Measurements from ENCODE around the gene KCNIP1. TPM values are rescaled to one million over a fixed set of nuclear protein-coding genes. Genes with fewer than 3 reads are reported as not detected.

The KCNIP1 gene
- polyA plus RNA-seq, 3 donors: not detected

DNA sequence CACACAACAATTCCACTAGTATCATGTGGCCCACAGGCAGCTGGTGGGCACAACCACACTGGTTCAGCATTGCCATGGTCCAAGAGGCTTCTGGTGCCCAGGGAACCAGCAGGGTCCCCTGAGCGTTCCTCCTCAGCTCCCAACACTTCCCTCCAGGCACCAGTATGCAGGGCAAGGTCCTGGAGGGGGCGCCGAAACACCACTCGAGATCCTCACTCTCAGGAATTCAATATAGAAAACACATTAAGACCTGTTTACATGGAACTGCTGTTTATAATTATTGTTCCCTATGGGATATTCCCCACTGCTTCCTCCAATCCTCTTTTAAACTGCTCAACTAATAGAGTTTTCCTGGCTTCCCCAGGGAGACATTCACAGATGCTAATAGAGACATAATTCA is 187.8 kb downstream of the KCNIP1 start:
- no peaks in the 10 kb centered on the region for H3K4me1 Mint-ChIP-seq
- Histone ChIP-seq H3K27ac (ENCODE audit: low read depth in 1 of 2, low read length in 2 of 2) (no peak overlapping the region), H3K4me2 (replicated peaks; ENCODE audit: extremely low read depth, low read length, poor library complexity, severe bottlenecking) (no peak overlapping the region), H3K79me2 (ENCODE audit: insufficient read depth, low read length) (no peaks in the 10 kb centered on the region), H3K4me1 (ENCODE audit: control insufficient read depth in 1 of 2, insufficient read depth in 2 of 2, low read length in 2 of 2) (no peaks in the 10 kb centered on the region), H4K20me1 (ENCODE audit: insufficient read depth, low read length) (no peaks in the 10 kb centered on the region), H3K27me3 (ENCODE audit: control insufficient read depth in 2 of 2, insufficient read depth in 2 of 2, low read length in 2 of 2) (peaks cover 24 to 26% of the 10 kb centered on the region in 2 donors), H3K36me3 (replicated peaks in 1 of 2; ENCODE audit: control insufficient read depth in 1 of 2, insufficient read depth in 2 of 2, low read length in 2 of 2) (no peaks in the 10 kb centered on the region), H3K9ac (ENCODE audit: insufficient read depth, low read length, poor library complexity, severe bottlenecking) (no peak overlapping the region), H3K4me3 (replicated peaks in 1 of 3; ENCODE audit: low read depth in 2 of 3, low read length in 3 of 3) (no peak overlapping the region), H2AFZ (ENCODE audit: insufficient read depth, low read depth, low read length, poor library complexity, severe bottlenecking) (no peak overlapping the region), H3K9me3 (replicated peaks in 1 of 2; ENCODE audit: control insufficient read depth in 1 of 2, insufficient read depth in 1 of 2, low read length in 2 of 2) (no peaks in the 10 kb centered on the region)
- WGBS (ENCODE audit: insufficient coverage): no CpG with 5 or more reads among the region's 4 CpGs
- no peak for DNase-seq
- intact Hi-C loops (cut with micrococcal nuclease): no loop called here
- no peaks in the 10 kb centered on the region for H3K36me3 Mint-ChIP-seq
- H3K27ac Mint-ChIP-seq: no peak overlapping the region
- H3K27me3 Mint-ChIP-seq (ENCODE audit: low read depth in 3 of 3): peaks cover 22 to 43% (median 39%) of the 10 kb centered on the region in 3 donors
- no peaks in the 10 kb centered on the region for H3K9me3 Mint-ChIP-seq
- TF ChIP-seq CTCF (IDR thresholded peaks at IDR 0.05): no peak
- H3K4me3 Mint-ChIP-seq: no peak overlapping the region

DNA sequence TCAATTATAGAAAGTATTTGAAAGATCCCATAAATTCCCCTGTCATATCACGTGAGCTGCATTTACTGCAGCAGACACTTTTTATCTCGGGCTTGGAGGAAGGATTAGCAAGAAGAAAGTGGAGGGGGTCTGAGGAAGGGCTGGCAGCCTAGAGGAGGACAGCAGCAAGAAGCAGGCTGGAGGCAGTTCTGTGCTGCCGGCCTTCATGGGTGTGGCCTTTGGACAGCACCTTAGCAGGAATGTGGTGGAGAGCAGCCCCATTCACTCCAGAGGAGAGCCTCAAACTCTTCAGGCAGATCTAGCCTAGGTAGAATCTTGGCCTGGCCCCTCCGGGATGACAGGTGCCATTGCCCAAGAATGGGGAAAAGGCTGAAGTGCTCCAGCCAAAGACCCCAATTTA is 189.9 kb downstream of the KCNIP1 start:
- TF ChIP-seq CTCF (IDR thresholded peaks at IDR 0.05): no peak
- Mint-ChIP-seq H3K27me3 (ENCODE audit: low read depth in 3 of 3) (peaks cover 20 to 39% (median 37%) of the 10 kb centered on the region in 3 donors), H3K9me3 (no peaks in the 10 kb centered on the region), H3K36me3 (no peaks in the 10 kb centered on the region), H3K4me1 (no peaks in the 10 kb centered on the region), H3K27ac (no peak overlapping the region), H3K4me3 (no peak overlapping the region)
- no peak for DNase-seq
- Histone ChIP-seq H3K4me2 (replicated peaks; ENCODE audit: extremely low read depth, low read length, poor library complexity, severe bottlenecking) (no peak overlapping the region), H4K20me1 (ENCODE audit: insufficient read depth, low read length) (no peaks in the 10 kb centered on the region), H3K79me2 (ENCODE audit: insufficient read depth, low read length) (no peaks in the 10 kb centered on the region), H3K4me3 (replicated peaks in 1 of 3; ENCODE audit: low read depth in 2 of 3, low read length in 3 of 3) (no peak overlapping the region), H3K9me3 (replicated peaks in 1 of 2; ENCODE audit: control insufficient read depth in 1 of 2, insufficient read depth in 1 of 2, low read length in 2 of 2) (no peaks in the 10 kb centered on the region), H3K27me3 (ENCODE audit: control insufficient read depth in 2 of 2, insufficient read depth in 2 of 2, low read length in 2 of 2) (peaks cover 20 to 21% of the 10 kb centered on the region in 2 donors), H2AFZ (ENCODE audit: insufficient read depth, low read depth, low read length, poor library complexity, severe bottlenecking) (no peak overlapping the region), H3K27ac (ENCODE audit: low read depth in 1 of 2, low read length in 2 of 2) (no peak overlapping the region), H3K9ac (ENCODE audit: insufficient read depth, low read length, poor library complexity, severe bottlenecking) (no peak overlapping the region), H3K4me1 (ENCODE audit: control insufficient read depth in 1 of 2, insufficient read depth in 2 of 2, low read length in 2 of 2) (no peaks in the 10 kb centered on the region), H3K36me3 (replicated peaks in 1 of 2; ENCODE audit: control insufficient read depth in 1 of 2, insufficient read depth in 2 of 2, low read length in 2 of 2) (no peaks in the 10 kb centered on the region)
- 78% methylated on average over 3 of the region's 4 CpGs for WGBS (ENCODE audit: insufficient coverage)
- intact Hi-C loops (cut with micrococcal nuclease): no loop called here
